Calu3 (cell line): Measurements from ENCODE around the gene LINC00632. TPM values are rescaled to one million over a fixed set of nuclear protein-coding genes. Genes with fewer than 3 reads are reported as not detected.

Experiments used
- Bru-seq: library from RNA; stranded (reverse); fragments of 400-500 nt; gene quantifications from one replicate; lab custom pipeline; 2021; lab: Mats Ljungman, UMichigan
- BruChase-seq, 2 experiments: library from RNA; stranded (reverse); fragments of 400-500 nt; gene quantifications; one replicate each; lab custom pipeline; 2021; lab: Mats Ljungman, UMichigan
- BruUV-seq: library from RNA; stranded (reverse); fragments of 400-500 nt; replicated peaks from 2 replicates; lab custom pipeline; 2021; lab: Mats Ljungman, UMichigan
- CTCF ChIA-PET: fragments of 300-600 bp; sonication (Branson Sonifier 250); formaldehyde crosslinking; loops from one replicate; lab custom pipeline; 2022; ENCODE audit warnings: antibody characterized with exemption; lab: Charles Lee
- DNase-seq: peaks from one replicate; pipeline ENCODE4 v3.0.0; 2022
- H3K27ac Mint-ChIP-seq: one replicate; pipeline ENCODE4 v1.8.0; 2022; ENCODE audit warnings: mixed read lengths; ENCODE audit not compliant: unreplicated experiment
- H3K27me3 Mint-ChIP-seq: one replicate; pipeline ENCODE4 v1.8.0; 2022; ENCODE audit warnings: mixed read lengths; ENCODE audit not compliant: unreplicated experiment
- H3K36me3 Mint-ChIP-seq: one replicate; pipeline ENCODE4 v1.8.0; 2022; ENCODE audit warnings: mild to moderate bottlenecking, moderate library complexity, mixed read lengths; ENCODE audit not compliant: insufficient read depth, unreplicated experiment
- H3K4me1 Mint-ChIP-seq: one replicate; pipeline ENCODE4 v1.8.0; 2022; ENCODE audit warnings: mild to moderate bottlenecking, low read depth, mixed read lengths; ENCODE audit not compliant: unreplicated experiment
- H3K4me3 Mint-ChIP-seq: one replicate; pipeline ENCODE4 v1.8.0; 2022; ENCODE audit warnings: mild to moderate bottlenecking, low read depth, moderate library complexity, mixed read lengths; ENCODE audit not compliant: unreplicated experiment
- H3K9me3 Mint-ChIP-seq: one replicate; pipeline ENCODE4 v1.8.0; 2022; ENCODE audit warnings: low read depth, mixed read lengths; ENCODE audit not compliant: unreplicated experiment
- CTCF ChIP-seq: fragments of 200-600 bp; IDR thresholded peaks from one replicate; pipeline ENCODE4 v1.8.0; 2022; ENCODE audit warnings: antibody characterized with exemption; ENCODE audit not compliant: unreplicated experiment
- intact Hi-C: fragments of 100-400 bp; cut with micrococcal nuclease; formaldehyde crosslinking; loops from one replicate; pipeline ENCODE4 v1.10.0; 2022; ENCODE audit not compliant: unreplicated experiment
- long read RNA-seq: library from polyadenylated mRNA; stranded (forward); transcript quantifications from one replicate; pipeline ENCODE4 v2.0.0, GENCODE V29; 2022
- total RNA-seq: library from RNA; stranded (reverse); gene quantifications from 2 replicates; pipeline ENCODE4 v1.2.3, GENCODE V29; 2022

The LINC00632 gene
- total RNA-seq = not detected in 2 replicates
- not detected for Bru-seq, nascent RNA
- BruChase-seq, experiment 1, labeled RNA remaining after a 6-hour chase = not detected
- not detected for BruChase-seq, experiment 2, labeled RNA remaining after a 2-hour chase
- long read RNA-seq = 0 reads

DNA sequence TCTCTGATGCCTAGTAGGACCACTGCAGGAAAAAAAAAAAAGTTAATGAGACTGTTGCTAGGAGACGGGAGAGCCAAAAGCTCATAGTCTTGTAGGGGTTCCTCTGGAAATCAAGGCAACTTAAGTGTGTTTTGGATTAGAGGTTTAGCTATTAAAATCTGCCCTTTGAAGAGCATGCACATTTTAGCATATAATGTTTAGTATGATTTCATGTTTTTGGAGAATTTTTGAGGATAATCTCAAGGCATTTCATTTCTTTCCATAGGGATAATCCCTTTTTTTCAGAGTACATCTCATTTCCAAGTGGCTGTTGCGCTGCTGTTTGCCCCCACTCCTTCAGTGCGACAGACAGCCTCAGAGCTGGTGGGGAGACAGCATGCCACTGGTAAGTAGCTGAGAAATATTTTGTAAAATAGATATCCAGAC lies at the start of gene LINC00632:
Gene LINC00632, plus strand, starts transcription at position 339 of the 426 bp plus-strand sequence.
- Mint-ChIP-seq H3K27ac (no peak within 1 kb of the TSS), H3K4me1 (no peaks in the 10 kb centered on the region), H3K9me3 (no peaks in the 10 kb centered on the region), H3K4me3 (no peak within 1 kb of the TSS), H3K36me3 (no peaks in the 10 kb centered on the region), H3K27me3 (no peaks in the 10 kb centered on the region)
- no TSS peak for BruUV-seq
- no peak for TF ChIP-seq CTCF
- CTCF ChIA-PET = no interaction called here
- intact Hi-C loops = no loop called here
- DNase-seq = no peak

DNA sequence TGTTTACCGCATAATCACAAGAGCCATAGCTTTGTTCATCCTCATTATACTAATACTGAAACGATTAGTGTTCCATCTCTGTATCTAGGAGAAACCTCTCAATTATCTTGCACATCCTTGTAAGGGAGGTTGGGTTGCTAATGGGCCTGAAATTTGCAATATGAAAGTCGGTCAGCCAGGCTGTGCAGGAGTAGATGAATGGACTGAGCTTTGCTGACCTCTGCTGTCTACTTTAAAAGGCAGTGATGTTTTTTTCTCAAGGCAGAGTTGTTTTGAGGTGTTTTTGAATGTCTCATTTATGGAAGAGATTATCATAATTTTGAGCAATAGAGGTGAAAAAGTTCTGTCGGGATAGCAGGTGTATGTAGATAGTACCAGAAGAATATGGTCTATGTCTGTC lies 47.9 kb upstream of the LINC00632 start:
- CTCF ChIA-PET = no interaction called here
- no peaks in the 10 kb centered on the region for H3K4me1 Mint-ChIP-seq
- intact Hi-C loops = loop anchor here (10.0 kb wide), 1 partner anchor 517 kb away; no protein-coding TSS in a partner anchor
- no peaks in the 10 kb centered on the region for H3K36me3 Mint-ChIP-seq
- no peak for DNase-seq
- BruUV-seq = no TSS peak
- no peaks in the 10 kb centered on the region for H3K9me3 Mint-ChIP-seq
- no peaks in the 10 kb centered on the region for H3K27me3 Mint-ChIP-seq
- no peak overlapping the region for H3K4me3 Mint-ChIP-seq
- no peak for TF ChIP-seq CTCF
- H3K27ac Mint-ChIP-seq = no peak overlapping the region

DNA sequence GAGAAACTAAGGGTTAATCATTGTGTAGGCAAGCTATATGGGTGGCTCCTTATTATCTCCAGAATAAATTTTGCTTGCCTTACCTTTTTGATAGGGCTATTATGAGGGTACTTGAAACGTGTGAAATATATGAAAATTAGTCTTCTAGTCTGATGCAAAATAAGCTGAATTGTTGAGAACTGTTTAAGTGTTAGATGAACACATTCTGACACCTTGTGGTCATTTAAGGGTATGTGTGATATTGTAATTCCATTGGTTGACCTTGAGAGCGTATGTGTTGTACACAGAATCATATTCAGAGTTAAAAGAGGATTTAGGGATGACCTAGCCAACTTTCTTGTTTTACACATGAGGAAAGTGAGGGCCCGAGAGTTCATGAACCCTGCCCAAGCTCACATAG lies 44.6 kb upstream of the LINC00632 start:
- Mint-ChIP-seq H3K27ac (no peak overlapping the region), H3K9me3 (peaks cover 2% of the 10 kb centered on the region), H3K4me3 (no peak overlapping the region), H3K27me3 (no peaks in the 10 kb centered on the region), H3K36me3 (no peaks in the 10 kb centered on the region), H3K4me1 (no peaks in the 10 kb centered on the region)
- no peak for TF ChIP-seq CTCF
- intact Hi-C loops = loop anchor here (1.0 to 10.0 kb wide), 2 partner anchors 520 to 614 kb away; no protein-coding TSS in a partner anchor
- BruUV-seq = no TSS peak
- no peak for DNase-seq
- CTCF ChIA-PET = interaction anchor here (1.0 to 1.4 kb wide), 2 partner anchors 92 to 608 kb away, joined by 3 to 4 read pairs; no protein-coding TSS in a partner anchor

GRCh38 chrX:140672840-140673731 lies 36.5 kb upstream of the LINC00632 start:
- Mint-ChIP-seq H3K4me3 (no peak overlapping the region), H3K27ac (no peak overlapping the region), H3K4me1 (no peaks in the 10 kb centered on the region), H3K36me3 (no peaks in the 10 kb centered on the region), H3K27me3 (no peaks in the 10 kb centered on the region), H3K9me3 (peaks cover 2% of the 10 kb centered on the region)
- CTCF ChIA-PET = no interaction called here
- intact Hi-C loops = no loop called here
- TF ChIP-seq CTCF = no peak
- DNase-seq = no peak
- BruUV-seq = no TSS peak
